ENCODE results near the gene OTOP1.

The OTOP1 gene

DNA sequence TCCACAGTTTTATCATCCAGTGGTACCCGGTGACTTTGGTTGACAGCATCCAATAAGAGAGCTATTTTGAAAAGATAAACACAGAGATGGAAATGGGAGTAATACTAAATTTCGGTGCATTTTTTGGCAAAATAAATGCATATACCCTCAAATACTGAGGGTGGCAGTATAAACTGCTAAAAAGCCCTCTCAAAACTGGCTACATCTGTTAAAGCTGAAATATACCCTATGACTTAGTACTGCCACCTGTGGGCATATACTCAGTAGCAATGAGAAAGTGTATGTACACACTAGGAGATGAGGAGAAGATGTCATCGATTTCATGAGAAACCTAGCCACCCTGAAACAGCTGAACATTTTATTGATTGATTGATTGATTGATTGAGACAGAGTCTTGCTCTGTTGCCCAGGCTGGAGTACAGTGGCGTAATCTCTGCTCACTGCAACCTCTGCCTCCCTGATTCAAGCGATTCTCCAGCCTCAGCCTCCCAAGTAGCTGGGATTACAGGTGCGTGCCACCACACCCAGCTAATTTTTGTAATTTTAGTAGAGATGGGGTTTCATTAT is 33.5 kb upstream of the OTOP1 start:
- TF ChIP-seq BACH2 (CRISPR knock-in tag; IDR thresholded peaks at IDR 0.05; ENCODE audit: borderline replicate concordance) (no peak), ZFP30 (CRISPR knock-in tag; IDR thresholded peaks at IDR 0.05) (no peak), TSHZ2 (CRISPR knock-in tag; IDR thresholded peaks at IDR 0.05) (no peak), RARB (CRISPR knock-in tag; IDR thresholded peaks at IDR 0.05) (no peak), ZNF8 (CRISPR knock-in tag; IDR thresholded peaks at IDR 0.05) (no peak), ZC3H10 (CRISPR knock-in tag; IDR thresholded peaks at IDR 0.05) (no peak), ZNF70 (CRISPR knock-in tag; IDR thresholded peaks at IDR 0.05) (no peak), ARNTL (CRISPR knock-in tag; IDR thresholded peaks at IDR 0.05; ENCODE audit: borderline replicate concordance, low read depth) (no peak), ESRRG (CRISPR knock-in tag; IDR thresholded peaks at IDR 0.05) (no peak), CSRNP3 (CRISPR knock-in tag; IDR thresholded peaks at IDR 0.05) (no peak), TCF4 (CRISPR knock-in tag; IDR thresholded peaks at IDR 0.05; ENCODE audit: borderline replicate concordance) (no peak), CSDC2 (CRISPR knock-in tag; IDR thresholded peaks at IDR 0.05) (no peak), ISL1 (CRISPR knock-in tag; IDR thresholded peaks at IDR 0.05) (no peak), PPARA (CRISPR knock-in tag; IDR thresholded peaks at IDR 0.05; ENCODE audit: borderline replicate concordance) (no peak), OSR1 (CRISPR knock-in tag; IDR thresholded peaks at IDR 0.05) (no peak), ZNF565 (CRISPR knock-in tag; conservative IDR thresholded peaks at IDR 0.05; ENCODE audit: low read depth) (no peak), ZFP3 (CRISPR knock-in tag; IDR thresholded peaks at IDR 0.05) (no peak), CREB5 (CRISPR knock-in tag; IDR thresholded peaks at IDR 0.05; ENCODE audit: low read depth) (no peak), GLIS3 (CRISPR knock-in tag; IDR thresholded peaks at IDR 0.05) (no peak)
- TF ChIP-seq, protein P1, sequence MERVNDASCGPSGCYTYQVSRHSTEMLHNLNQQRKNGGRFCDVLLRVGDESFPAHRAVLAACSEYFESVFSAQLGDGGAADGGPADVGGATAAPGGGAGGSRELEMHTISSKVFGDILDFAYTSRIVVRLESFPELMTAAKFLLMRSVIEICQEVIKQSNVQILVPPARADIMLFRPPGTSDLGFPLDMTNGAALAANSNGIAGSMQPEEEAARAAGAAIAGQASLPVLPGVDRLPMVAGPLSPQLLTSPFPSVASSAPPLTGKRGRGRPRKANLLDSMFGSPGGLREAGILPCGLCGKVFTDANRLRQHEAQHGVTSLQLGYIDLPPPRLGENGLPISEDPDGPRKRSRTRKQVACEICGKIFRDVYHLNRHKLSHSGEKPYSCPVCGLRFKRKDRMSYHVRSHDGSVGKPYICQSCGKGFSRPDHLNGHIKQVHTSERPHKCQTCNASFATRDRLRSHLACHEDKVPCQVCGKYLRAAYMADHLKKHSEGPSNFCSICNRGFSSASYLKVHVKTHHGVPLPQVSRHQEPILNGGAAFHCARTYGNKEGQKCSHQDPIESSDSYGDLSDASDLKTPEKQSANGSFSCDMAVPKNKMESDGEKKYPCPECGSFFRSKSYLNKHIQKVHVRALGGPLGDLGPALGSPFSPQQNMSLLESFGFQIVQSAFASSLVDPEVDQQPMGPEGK (CRISPR knock-in tag; IDR thresholded peaks at IDR 0.05; ENCODE audit: borderline replicate concordance), result no peak
- ATAC-seq, result peak; percentile 97

DNA sequence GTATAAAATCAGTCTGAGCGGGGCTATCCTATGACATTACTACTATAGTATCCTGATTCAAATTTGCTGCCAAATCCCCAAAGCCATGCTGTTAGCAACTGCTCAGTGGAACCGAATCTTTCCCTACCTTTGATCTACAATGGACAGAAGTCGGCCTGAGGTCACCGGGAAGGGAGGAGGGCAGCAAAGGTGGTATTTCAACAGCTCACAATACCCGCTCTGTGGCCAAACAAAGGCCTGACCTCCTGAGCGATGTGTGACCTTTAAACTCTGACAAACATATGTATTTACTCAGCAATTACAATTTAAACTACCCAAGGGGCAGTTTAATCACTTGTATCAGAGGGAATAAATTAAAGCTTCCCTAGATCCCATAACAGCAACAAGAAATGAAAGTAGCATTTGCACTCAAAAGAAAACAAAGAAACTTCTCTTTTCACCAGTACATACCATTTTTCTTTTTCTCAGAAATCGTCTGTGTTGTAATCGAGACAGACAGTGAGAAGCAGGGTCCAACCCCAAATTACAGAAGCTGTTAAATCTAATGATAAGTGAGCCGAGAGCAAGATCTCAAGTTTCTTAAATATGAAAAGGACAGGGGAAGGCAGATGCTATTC is 32.9 kb upstream of the OTOP1 start:
- ATAC-seq, result no peak
- TF ChIP-seq, protein P1 (CRISPR knock-in tag; IDR thresholded peaks at IDR 0.05; ENCODE audit: borderline replicate concordance), result no peak
- no peak for TF ChIP-seq ZFP30 (CRISPR knock-in tag; IDR thresholded peaks at IDR 0.05)
- TF ChIP-seq ESRRG (CRISPR knock-in tag; IDR thresholded peaks at IDR 0.05), result no peak
- no peak for TF ChIP-seq CSRNP3 (CRISPR knock-in tag; IDR thresholded peaks at IDR 0.05)
- no peak for TF ChIP-seq TOX (CRISPR knock-in tag; IDR thresholded peaks at IDR 0.05; ENCODE audit: borderline replicate concordance)
- no peak for TF ChIP-seq SNAI2 (CRISPR knock-in tag; IDR thresholded peaks at IDR 0.05)
- no peak for TF ChIP-seq TSHZ2 (CRISPR knock-in tag; IDR thresholded peaks at IDR 0.05)
- no peak for TF ChIP-seq TCF4 (CRISPR knock-in tag; IDR thresholded peaks at IDR 0.05; ENCODE audit: borderline replicate concordance)
- TF ChIP-seq CSDC2 (CRISPR knock-in tag; IDR thresholded peaks at IDR 0.05), result no peak
- TF ChIP-seq ISL1 (CRISPR knock-in tag; IDR thresholded peaks at IDR 0.05), result no peak
- no peak for TF ChIP-seq CREB5 (CRISPR knock-in tag; IDR thresholded peaks at IDR 0.05; ENCODE audit: low read depth)
- no peak for TF ChIP-seq PPARA (CRISPR knock-in tag; IDR thresholded peaks at IDR 0.05; ENCODE audit: borderline replicate concordance)
